ENCODE results near the gene ATP11A. TPM values are rescaled to one million over a fixed set of nuclear protein-coding genes. Genes with fewer than 3 reads are reported as not detected.

The ATP11A gene
- total RNA-seq, 2 donors from 2014 or later: 10.9 to 89.3 TPM

DNA sequence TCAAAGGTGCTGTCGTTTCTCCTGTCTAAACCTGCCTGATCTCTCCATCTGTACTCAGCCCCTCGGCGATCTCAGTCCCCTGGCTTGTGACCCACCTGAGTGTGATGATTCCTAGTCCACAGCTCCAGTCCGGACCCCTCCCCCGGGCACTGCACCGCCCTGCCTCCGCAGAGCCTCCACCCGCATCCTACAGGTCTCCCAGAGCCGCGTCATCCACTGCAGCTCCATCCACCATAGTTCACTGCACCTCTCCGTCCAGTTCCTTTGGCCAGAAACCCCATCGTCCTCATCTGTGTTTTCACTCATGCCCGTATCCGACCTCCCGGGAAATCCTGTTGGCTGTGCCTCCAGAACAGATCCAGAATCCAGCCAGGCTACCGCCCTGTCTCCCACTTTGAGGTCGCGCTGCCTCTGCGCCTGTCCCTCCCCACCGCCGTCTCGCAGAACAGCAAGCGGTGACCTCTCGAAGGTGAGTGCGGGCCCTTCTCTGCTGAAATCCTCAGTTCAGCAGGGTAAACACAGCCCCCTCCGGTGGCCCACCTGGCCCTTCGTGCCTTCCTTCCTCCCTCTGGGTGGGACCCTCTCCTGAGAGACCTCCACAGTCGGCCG lies 227.3 kb downstream of the ATP11A start:
- TF ChIP-seq POLR2A (IDR thresholded peaks at IDR 0.05): no peak
- no peak for TF ChIP-seq POLR2AphosphoS5 (IDR thresholded peaks at IDR 0.05)
- TF ChIP-seq, protein P1, sequence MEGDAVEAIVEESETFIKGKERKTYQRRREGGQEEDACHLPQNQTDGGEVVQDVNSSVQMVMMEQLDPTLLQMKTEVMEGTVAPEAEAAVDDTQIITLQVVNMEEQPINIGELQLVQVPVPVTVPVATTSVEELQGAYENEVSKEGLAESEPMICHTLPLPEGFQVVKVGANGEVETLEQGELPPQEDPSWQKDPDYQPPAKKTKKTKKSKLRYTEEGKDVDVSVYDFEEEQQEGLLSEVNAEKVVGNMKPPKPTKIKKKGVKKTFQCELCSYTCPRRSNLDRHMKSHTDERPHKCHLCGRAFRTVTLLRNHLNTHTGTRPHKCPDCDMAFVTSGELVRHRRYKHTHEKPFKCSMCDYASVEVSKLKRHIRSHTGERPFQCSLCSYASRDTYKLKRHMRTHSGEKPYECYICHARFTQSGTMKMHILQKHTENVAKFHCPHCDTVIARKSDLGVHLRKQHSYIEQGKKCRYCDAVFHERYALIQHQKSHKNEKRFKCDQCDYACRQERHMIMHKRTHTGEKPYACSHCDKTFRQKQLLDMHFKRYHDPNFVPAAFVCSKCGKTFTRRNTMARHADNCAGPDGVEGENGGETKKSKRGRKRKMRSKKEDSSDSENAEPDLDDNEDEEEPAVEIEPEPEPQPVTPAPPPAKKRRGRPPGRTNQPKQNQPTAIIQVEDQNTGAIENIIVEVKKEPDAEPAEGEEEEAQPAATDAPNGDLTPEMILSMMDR (IDR thresholded peaks at IDR 0.05): no peak
- WGBS: 89% methylated on average over 29 of the region's 29 CpGs
- DNase-seq (ENCODE audit: low spot score): no peak

DNA sequence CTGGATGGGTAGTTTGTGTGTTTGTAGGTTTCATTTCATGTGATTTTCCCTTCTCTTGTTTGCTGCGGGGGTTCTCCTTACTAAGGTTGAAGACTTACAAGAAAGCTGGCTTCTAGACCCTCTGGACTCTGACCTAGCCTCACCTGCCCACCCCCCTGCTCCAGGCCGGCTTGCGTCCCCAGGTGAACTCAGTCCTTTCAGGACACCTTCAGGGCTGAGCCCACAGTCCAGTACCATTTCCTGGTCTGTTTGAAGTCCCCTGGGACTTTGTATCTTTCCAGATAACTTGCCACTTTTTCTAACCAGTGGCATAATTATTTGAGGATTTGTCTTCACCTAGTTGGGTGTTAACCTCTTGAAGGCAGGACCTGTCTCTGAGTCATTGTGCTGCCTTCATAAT lies 227.9 kb downstream of the ATP11A start:
- no peak overlapping the region for H3K4me3 ChIP-seq
- no peak overlapping the region for H3K27ac ChIP-seq
- H3K4me1 ChIP-seq (replicated peaks): no peaks in the 10 kb centered on the region
- H3K36me3 ChIP-seq: no peaks in the 10 kb centered on the region
- 100% methylated on average over 3 of the region's 3 CpGs for WGBS
- no peaks in the 10 kb centered on the region for H3K9me3 ChIP-seq
- no peak for TF ChIP-seq POLR2AphosphoS5 (IDR thresholded peaks at IDR 0.05)
- TF ChIP-seq, protein P1 (IDR thresholded peaks at IDR 0.05): no peak
- TF ChIP-seq POLR2A (IDR thresholded peaks at IDR 0.05): no peak
- no peaks in the 10 kb centered on the region for H3K27me3 ChIP-seq (replicated peaks; ENCODE audit: insufficient read depth)
- intact Hi-C loops (cut with DNase I): no loop called here
- DNase-seq (ENCODE audit: low spot score): no peak

More for the DNA sequence above, 227.3 kb downstream of the ATP11A start:
- no peaks in the 10 kb centered on the region for H3K36me3 ChIP-seq
- H3K4me1 ChIP-seq (replicated peaks): no peaks in the 10 kb centered on the region
- H3K27ac ChIP-seq: no peak overlapping the region
- H3K27me3 ChIP-seq (replicated peaks; ENCODE audit: insufficient read depth): no peaks in the 10 kb centered on the region
- no peaks in the 10 kb centered on the region for H3K9me3 ChIP-seq
- intact Hi-C loops (cut with DNase I): no loop called here
- H3K4me3 ChIP-seq: no peak overlapping the region

DNA sequence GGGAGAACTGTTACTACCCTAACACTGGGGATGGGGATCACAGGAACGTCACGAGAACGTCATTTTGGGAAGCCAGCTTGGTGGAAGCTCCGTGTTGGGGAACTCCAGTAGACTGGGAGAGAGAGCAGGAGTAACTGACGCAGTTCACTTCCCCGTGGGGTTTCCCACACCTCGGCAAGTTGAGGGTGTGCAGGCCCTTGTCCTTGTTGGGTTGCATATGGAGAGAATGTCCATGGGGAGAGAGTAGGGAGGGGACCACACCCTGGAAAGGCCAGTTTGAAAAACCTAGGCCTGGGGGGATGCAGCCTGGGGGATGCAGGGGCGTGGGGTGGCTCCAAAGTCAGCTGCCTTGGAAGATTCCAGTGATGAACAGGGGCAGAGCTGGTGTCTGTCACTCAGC lies 228.4 kb downstream of the ATP11A start:
- H3K27me3 ChIP-seq (replicated peaks; ENCODE audit: insufficient read depth): no peaks in the 10 kb centered on the region
- H3K27ac ChIP-seq: no peak overlapping the region
- no peak for TF ChIP-seq POLR2A (IDR thresholded peaks at IDR 0.05)
- TF ChIP-seq POLR2AphosphoS5 (IDR thresholded peaks at IDR 0.05): no peak
- no peak for DNase-seq (ENCODE audit: low spot score)
- no peak overlapping the region for H3K4me3 ChIP-seq
- H3K36me3 ChIP-seq: no peaks in the 10 kb centered on the region
- intact Hi-C loops (cut with DNase I): no loop called here
- H3K4me1 ChIP-seq (replicated peaks): no peaks in the 10 kb centered on the region
- WGBS: 90% methylated on average over 8 of the region's 8 CpGs
- H3K9me3 ChIP-seq: no peaks in the 10 kb centered on the region

DNA sequence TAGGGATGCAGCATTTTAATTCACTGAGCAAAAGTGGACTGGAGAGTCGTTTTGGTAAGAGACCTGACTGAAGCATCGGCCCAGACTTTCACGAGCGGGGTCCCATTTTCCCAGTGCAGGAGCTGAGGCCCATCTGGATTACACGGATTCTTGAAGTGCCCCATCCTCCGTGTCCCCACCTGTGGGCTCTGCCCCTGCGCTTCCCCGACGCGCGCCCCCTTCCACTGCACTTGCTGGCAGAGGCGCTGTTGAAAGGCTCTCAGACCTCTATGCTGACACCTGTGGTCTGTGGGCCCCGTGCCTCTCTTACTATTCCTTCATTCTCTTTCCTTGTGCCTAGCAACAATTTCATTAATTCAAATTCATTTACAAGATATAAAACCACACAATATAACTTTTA lies 228.9 kb downstream of the ATP11A start:
- intact Hi-C loops (cut with DNase I): no loop called here
- no peak overlapping the region for H3K4me3 ChIP-seq
- H3K9me3 ChIP-seq: no peaks in the 10 kb centered on the region
- no peaks in the 10 kb centered on the region for H3K27me3 ChIP-seq (replicated peaks; ENCODE audit: insufficient read depth)
- H3K4me1 ChIP-seq (replicated peaks): no peaks in the 10 kb centered on the region
- no peak for DNase-seq (ENCODE audit: low spot score)
- no peaks in the 10 kb centered on the region for H3K36me3 ChIP-seq
- TF ChIP-seq POLR2AphosphoS5 (IDR thresholded peaks at IDR 0.05) (no peak), POLR2A (IDR thresholded peaks at IDR 0.05) (no peak)
- TF ChIP-seq, protein P1 (IDR thresholded peaks at IDR 0.05): no peak
- no peak overlapping the region for H3K27ac ChIP-seq
- 88% methylated on average over 13 of the region's 13 CpGs for WGBS

DNA sequence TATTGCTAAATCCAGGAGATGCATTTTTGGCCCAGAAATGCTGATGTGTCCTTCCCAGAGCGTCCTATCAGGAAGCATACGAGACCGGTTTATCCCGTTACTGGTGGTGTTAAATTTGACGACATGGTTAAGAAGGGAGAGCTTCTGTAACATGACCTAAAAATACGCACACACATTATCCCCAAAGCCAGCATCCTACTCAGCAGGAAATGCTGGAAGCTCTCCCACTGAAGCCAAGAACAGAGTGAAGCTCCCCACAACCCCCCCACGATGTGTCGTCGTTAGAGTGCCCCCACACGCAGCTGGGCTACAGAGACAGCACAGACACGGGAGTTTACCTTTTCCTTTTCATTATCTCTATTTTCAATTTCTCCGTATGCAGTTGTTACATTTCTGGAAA lies 234.1 kb downstream of the ATP11A start:
- 62% methylated on average over 12 of the region's 12 CpGs for WGBS

More for the DNA sequence above, 234.1 kb downstream of the ATP11A start:
- H3K36me3 ChIP-seq: no peaks in the 10 kb centered on the region
- TF ChIP-seq, protein P1 (IDR thresholded peaks at IDR 0.05): no peak
- no peak for TF ChIP-seq POLR2AphosphoS5 (IDR thresholded peaks at IDR 0.05)
- TF ChIP-seq POLR2A (IDR thresholded peaks at IDR 0.05): no peak
- no peaks in the 10 kb centered on the region for H3K4me1 ChIP-seq (replicated peaks)
- intact Hi-C loops (cut with DNase I): no loop called here
- no peaks in the 10 kb centered on the region for H3K27me3 ChIP-seq (replicated peaks; ENCODE audit: insufficient read depth)
- H3K4me3 ChIP-seq: no peak overlapping the region
- DNase-seq (ENCODE audit: low spot score): no peak
- no peak overlapping the region for H3K27ac ChIP-seq
- H3K9me3 ChIP-seq: no peaks in the 10 kb centered on the region
